ENCODE measurements around the gene APOLD1. TPM values are rescaled to one million over a fixed set of nuclear protein-coding genes. Genes with fewer than 3 reads are reported as not detected.
A peak's percentile ranks its signal among the peaks of the same experiment; 100 is the strongest.

Gene APOLD1
- total and polyA plus RNA-seq, 2 of the 8 experiments (the other 6 are each of a cell fraction or from before 2014, with no cell fraction given) = 0.12 to 0.71 TPM

GRCh38 chr12:12791756-12792369 is 6.4 kb downstream of the APOLD1 start:
- 0 out of 4 replicates have a peak overlapping the region, but pooled peaks of 1 of the 2 experiments have one; percentile 7 for H3K4me2 ChIP-seq (ENCODE audit: insufficient read depth in 1 of 2, low read depth in 2 of 2, low read length in 2 of 2)
- H3K4me1 ChIP-seq (replicated peaks in 1 of 4; ENCODE audit: control insufficient read depth in 3 of 4, insufficient read depth in 4 of 4, low read length in 3 of 4) = peaks cover 0 to 5% (median 0%) of the 10 kb centered on the region in 4 experiments; a peak in 1 of 7 replicates
- no peak overlapping the region for H2BK5ac ChIP-seq (ENCODE audit: low read depth, low read length)
- TF ChIP-seq RXRA (IDR thresholded peaks at IDR 0.05; ENCODE audit: insufficient read depth, low read depth, low read length) = no peak
- TF ChIP-seq TAF7 (optimal IDR thresholded peaks at IDR 0.05; ENCODE audit: borderline replicate concordance, low read depth, low read length) = no peak
- no peak for TF ChIP-seq CBX8 (IDR thresholded peaks at IDR 0.05; ENCODE audit: borderline replicate concordance, low read depth, low read length)
- TF ChIP-seq SRF (IDR thresholded peaks at IDR 0.05; ENCODE audit: low read depth, low read length) = no peak
- peak; percentile 58 for TF ChIP-seq SIX5 (IDR thresholded peaks at IDR 0.05; ENCODE audit: low read depth, low read length)
- TF ChIP-seq TCF12 (IDR thresholded peaks at IDR 0.05; ENCODE audit: low read depth, low read length) = no peak
- TF ChIP-seq FOSL1 (IDR thresholded peaks at IDR 0.05; ENCODE audit: insufficient read depth, low read depth, low read length) = no peak
- no peaks in the 10 kb centered on the region for H3K9me3 ChIP-seq (ENCODE audit: insufficient read depth in 2 of 2, low read depth in 1 of 2, low read length in 1 of 2)
- no peaks in the 10 kb centered on the region for H3K36me3 ChIP-seq (ENCODE audit: control insufficient read depth in 2 of 4, insufficient read depth in 4 of 4, low read length in 3 of 4)
- H3K18ac ChIP-seq (ENCODE audit: extremely low read depth, low read length) = no peak overlapping the region
- H3K23me2 ChIP-seq (ENCODE audit: low read depth, low read length) = peaks cover 2% of the 10 kb centered on the region; the same call in 1 of the 2 replicates
- 0 out of 7 replicates have a peak overlapping the region, but pooled peaks of 1 of the 4 experiments have one; percentile 28 for H3K9ac ChIP-seq (replicated peaks in 1 of 4; ENCODE audit: extremely low read depth in 1 of 4, low read depth in 3 of 4, low read length in 3 of 4)
- no peak overlapping the region for H3K27ac ChIP-seq (ENCODE audit: low read depth, low read length)
- no peak overlapping the region for H2BK120ac ChIP-seq (replicated peaks; ENCODE audit: low read depth, low read length)
- H3K56ac ChIP-seq (replicated peaks; ENCODE audit: insufficient read length, low read depth, low read length) = no peak overlapping the region
- H3K14ac ChIP-seq (ENCODE audit: insufficient read length) = no peak overlapping the region
- H2BK15ac ChIP-seq (ENCODE audit: low read length) = no peak overlapping the region
- H2BK20ac ChIP-seq (ENCODE audit: low read length) = 0 out of 2 replicates have a peak overlapping the region, but pooled peaks have one; percentile 32
- no peak overlapping the region for H4K91ac ChIP-seq (replicated peaks; ENCODE audit: insufficient read length, low read length)
- H4K5ac ChIP-seq (ENCODE audit: insufficient read length, low read depth, low read length) = no peak overlapping the region
- CTCF ChIA-PET (ENCODE audit: partially characterized antibody) = interaction anchor here (1.0 to 1.9 kb wide), 3 partner anchors 22 to 55 kb away, joined by 3 to 6 read pairs (median 4); partner anchors contain the start of gene DDX47
- no peaks in the 10 kb centered on the region for H3K79me1 ChIP-seq (ENCODE audit: low read depth, low read length)
- 67% methylated on average over 7 of the region's 7 CpGs; no CpG with 5 or more reads in 1 of the 2 experiments for WGBS, 2 experiments (ENCODE audit: extremely low coverage in 1 of 2, insufficient coverage in 1 of 2, insufficient read length in 1 of 2, insufficient replicate concordance in 2 of 2, low coverage in 1 of 2, low lambda C conversion rate in 2 of 2, missing lambda C conversion rate in 1 of 2)
- H2AFZ ChIP-seq (ENCODE audit: low read length) = peak overlapping the region; percentile 49; the same call in 1 of the 2 replicates
- H3K27me3 ChIP-seq (replicated peaks in 1 of 4; ENCODE audit: control insufficient read depth in 3 of 4, extremely low read depth in 1 of 4, insufficient read depth in 3 of 4, low read length in 3 of 4) = peaks cover 12 to 19% (median 18%) of the 10 kb centered on the region in 4 experiments
- peak; percentile 76 for FAIRE-seq
- no peak overlapping the region for H2AK5ac ChIP-seq (ENCODE audit: low read depth, low read length)
- DNase-seq (ENCODE audit: low read depth in 1 of 2, low spot score in 2 of 2) = no peak
- no peak overlapping the region for H4K8ac ChIP-seq (ENCODE audit: extremely low read depth, insufficient read depth, low read length)
- H4K20me1 ChIP-seq (replicated peaks in 1 of 2; ENCODE audit: control insufficient read depth in 1 of 2, insufficient read depth in 2 of 2, low read length in 2 of 2) = no peaks in the 10 kb centered on the region
- no peaks in the 10 kb centered on the region for H3K79me2 ChIP-seq (ENCODE audit: control insufficient read depth in 1 of 2, insufficient read depth in 2 of 2, low read length in 2 of 2)
- H3K4ac ChIP-seq (replicated peaks; ENCODE audit: insufficient read length, low read depth, low read length) = no peak overlapping the region
- H3K23ac ChIP-seq (ENCODE audit: insufficient read length) = no peak overlapping the region
- H2BK12ac ChIP-seq (ENCODE audit: low read depth, low read length) = no peak overlapping the region
- no peak overlapping the region for H3K4me3 ChIP-seq (ENCODE audit: extremely low read depth in 1 of 4, insufficient read depth in 2 of 4, low read depth in 3 of 4, low read length in 4 of 4)
- POLR2A ChIA-PET (ENCODE audit: partially characterized antibody) = interaction anchor here (0.6 to 1.4 kb wide), 2 partner anchors 22 to 270 kb away, joined by 3 to 4 read pairs; partner anchors contain the start of gene DDX47

Measured in H1 (cell line).